HUES64 (cell line): ENCODE data around the gene CD163L1.
"Not testable (repeated sequence)": the region's sequence is repeated elsewhere in the genome, so short reads cannot be mapped to it uniquely, and the experiment has no call there.

Source experiments
- H3K27ac ChIP-seq: 2 replicates; pipeline ENCODE4 v1.7.0; 2013; ENCODE audit warnings: low read depth, low read length, inconsistent platforms
- H3K27me3 ChIP-seq: 2 replicates; pipeline ENCODE4 v1.6.1; 2013; ENCODE audit warnings: mild to moderate bottlenecking, low read length; ENCODE audit not compliant: insufficient read depth
- H3K36me3 ChIP-seq: 2 replicates; pipeline ENCODE4 v1.6.1; 2013; ENCODE audit warnings: mild to moderate bottlenecking, low read length; ENCODE audit not compliant: insufficient read depth
- H3K4me1 ChIP-seq: 2 replicates; pipeline ENCODE4 v1.6.1; 2013; ENCODE audit warnings: mild to moderate bottlenecking, low read length, moderate library complexity; ENCODE audit not compliant: insufficient read depth
- H3K4me3 ChIP-seq: 2 replicates; pipeline ENCODE4 v1.5.1; 2013; ENCODE audit warnings: mild to moderate bottlenecking, low read length, moderate library complexity
- H3K9ac ChIP-seq: 2 replicates; pipeline ENCODE4 v1.6.1; 2013; ENCODE audit warnings: mild to moderate bottlenecking, low read depth, low read length
- H3K9me3 ChIP-seq: 2 replicates; pipeline ENCODE4 v1.6.1; 2013; ENCODE audit warnings: low read depth, low read length; ENCODE audit not compliant: insufficient read depth
- WGBS: fragments of 150-250, 120-280 bp; methylation state at CpG from one replicate; pipeline ENCODE4 v1.1.7; 2013; ENCODE audit warnings: missing lambda C conversion rate; 5-methylcytosine and 5-hydroxymethylcytosine counted together

The CD163L1 gene

DNA sequence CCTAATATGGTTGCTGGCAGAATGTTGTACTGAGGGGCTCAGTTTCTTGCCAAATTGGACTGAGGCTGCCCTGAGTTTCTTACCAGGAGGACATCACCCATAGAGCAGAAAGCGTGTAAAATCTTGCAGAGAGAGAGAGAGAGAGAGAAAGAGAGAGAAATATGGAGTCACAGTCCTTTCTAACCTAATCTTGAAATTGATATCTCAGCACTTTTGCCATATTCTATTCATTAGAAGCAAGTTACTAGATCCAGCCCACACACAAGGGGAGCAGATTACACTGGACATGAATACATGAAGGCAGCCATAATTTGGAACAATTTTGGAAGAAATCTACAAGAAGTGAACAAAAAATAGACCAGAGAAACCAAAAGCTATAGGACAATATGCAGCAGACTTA lies 4.1 kb upstream of the CD163L1 start:
- Histone ChIP-seq H3K27me3 (no peaks in the 10 kb centered on the region), H3K4me1 (no peaks in the 10 kb centered on the region), H3K4me3 (no peak overlapping the region), H3K9ac (no peak overlapping the region), H3K36me3 (no peaks in the 10 kb centered on the region), H3K9me3 (no peaks in the 10 kb centered on the region), H3K27ac (no peak overlapping the region)
- WGBS, result 91% methylated on average over 1 of the region's 1 CpG

- Histone ChIP-seq H3K36me3 (no peaks in the 10 kb centered on the region), H3K9me3 (no peaks in the 10 kb centered on the region), H3K27ac (no peak overlapping the region), H3K9ac (no peak overlapping the region), H3K4me3 (no peak overlapping the region), H3K4me1 (no peaks in the 10 kb centered on the region), H3K27me3 (peaks cover 14% of the 10 kb centered on the region)
- 96% methylated on average over 4 of the region's 4 CpGs for WGBS
Observed at GRCh38 chr12:7444537-7444936, 584 bp upstream of the CD163L1 start.

DNA sequence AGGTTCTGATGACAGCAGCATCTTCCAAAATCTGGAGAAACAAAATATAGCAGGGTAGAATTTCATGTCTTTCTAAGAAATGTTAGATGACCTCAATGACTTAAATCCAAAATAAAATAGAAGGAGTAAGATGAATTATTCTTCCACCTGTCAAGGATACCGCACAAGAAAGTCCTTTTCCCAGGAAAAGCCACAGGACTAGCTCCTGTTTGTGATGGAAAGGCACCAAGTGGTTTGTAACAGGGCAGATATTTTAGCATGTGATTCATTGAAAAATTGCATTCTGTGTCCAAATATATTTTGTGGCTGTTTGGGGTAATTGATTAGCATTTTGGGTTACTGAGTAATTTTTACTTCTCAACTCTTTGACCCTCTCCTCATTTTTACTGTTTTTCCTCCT lies 2.7 kb downstream of the CD163L1 start:
- Histone ChIP-seq H3K9ac (no peak overlapping the region), H3K27me3 (peaks cover 14% of the 10 kb centered on the region), H3K4me1 (no peaks in the 10 kb centered on the region), H3K36me3 (no peaks in the 10 kb centered on the region), H3K27ac (no peak overlapping the region), H3K9me3 (no peaks in the 10 kb centered on the region), H3K4me3 (no peak overlapping the region)
- 96% methylated on average over 1 of the region's 1 CpG for WGBS

GRCh38 chr12:7439579-7440505 lies 4.1 kb downstream of the CD163L1 start:
- no peaks in the 10 kb centered on the region for H3K4me1 ChIP-seq
- H3K27me3 ChIP-seq, result peaks cover 14% of the 10 kb centered on the region
- H3K36me3 ChIP-seq, result no peaks in the 10 kb centered on the region
- peak overlapping the region; percentile 43 for H3K4me3 ChIP-seq
- H3K9ac ChIP-seq, result peak overlapping the region; percentile 65
- H3K9me3 ChIP-seq, result no peaks in the 10 kb centered on the region
- 8% methylated on average over 81 of the region's 84 CpGs for WGBS
- peak overlapping the region; percentile 62; the same call in 1 of the 2 replicates for H3K27ac ChIP-seq

DNA sequence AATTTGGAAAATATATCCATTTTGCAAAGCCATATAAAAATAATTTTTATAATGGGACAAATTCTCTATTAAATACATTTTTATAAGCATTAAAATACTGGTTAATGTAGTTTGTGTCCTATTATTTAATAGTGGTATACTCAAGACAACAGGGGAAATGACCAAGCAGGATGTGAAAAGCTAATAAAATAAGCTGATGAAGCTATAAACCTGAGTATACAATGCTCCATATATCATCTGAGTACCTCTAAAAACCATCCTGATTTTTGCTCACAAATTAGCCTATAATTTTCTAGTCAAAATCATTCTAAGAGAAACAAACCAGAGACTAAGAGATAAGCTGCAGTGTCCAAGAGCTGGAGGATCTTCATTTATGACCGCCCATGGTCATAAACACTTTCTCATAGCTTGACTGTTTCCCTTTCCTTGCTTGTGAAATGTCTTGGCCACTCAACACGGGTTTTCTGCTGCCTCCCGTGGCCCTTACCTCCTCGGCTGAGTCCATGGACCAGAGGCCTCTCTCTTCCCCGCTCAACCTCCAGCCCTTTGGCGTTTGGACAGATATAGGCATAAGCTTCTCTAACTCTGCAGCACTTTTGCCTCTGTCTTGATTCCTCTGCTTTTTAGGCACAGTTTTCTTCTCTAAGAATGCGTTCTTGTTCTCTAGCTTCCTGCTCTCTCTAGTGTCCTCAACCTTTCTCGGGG lies 5.5 kb downstream of the CD163L1 start:
- H3K9me3 ChIP-seq, H3K9ac ChIP-seq, H3K27ac ChIP-seq, H3K4me1 ChIP-seq, H3K4me3 ChIP-seq, H3K36me3 ChIP-seq: not testable (repeated sequence)
- H3K27me3 ChIP-seq, result peaks cover 14% of the 10 kb centered on the region
- WGBS, result 90% methylated on average over 8 of the region's 8 CpGs

DNA sequence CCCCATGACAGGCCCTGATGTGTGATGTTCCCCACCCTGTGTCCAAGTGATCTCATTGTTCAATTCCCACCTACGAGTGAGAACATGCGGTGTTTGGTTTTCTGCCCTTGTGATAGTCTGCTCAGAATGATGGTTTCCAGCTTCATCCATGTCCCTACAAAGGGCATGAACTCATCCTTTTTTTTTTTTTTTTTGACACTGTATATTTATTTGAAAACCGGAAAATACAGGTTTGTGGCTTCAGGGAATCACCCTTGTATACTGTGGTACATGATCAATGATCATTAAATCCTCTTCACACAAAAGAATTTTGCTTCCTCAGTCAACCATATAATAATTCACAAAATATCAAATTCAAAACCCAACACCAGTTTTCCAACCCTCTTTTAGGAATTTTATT lies 6.5 kb downstream of the CD163L1 start:
- H3K4me3 ChIP-seq, H3K4me1 ChIP-seq, H3K9ac ChIP-seq, H3K9me3 ChIP-seq, H3K36me3 ChIP-seq, H3K27ac ChIP-seq: not testable (repeated sequence)
- whole genome bisulfite sequencing, result 100% methylated on average over 2 of the region's 3 CpGs
- H3K27me3 ChIP-seq, result peaks cover 11% of the 10 kb centered on the region; the same call in 1 of the 2 replicates

DNA sequence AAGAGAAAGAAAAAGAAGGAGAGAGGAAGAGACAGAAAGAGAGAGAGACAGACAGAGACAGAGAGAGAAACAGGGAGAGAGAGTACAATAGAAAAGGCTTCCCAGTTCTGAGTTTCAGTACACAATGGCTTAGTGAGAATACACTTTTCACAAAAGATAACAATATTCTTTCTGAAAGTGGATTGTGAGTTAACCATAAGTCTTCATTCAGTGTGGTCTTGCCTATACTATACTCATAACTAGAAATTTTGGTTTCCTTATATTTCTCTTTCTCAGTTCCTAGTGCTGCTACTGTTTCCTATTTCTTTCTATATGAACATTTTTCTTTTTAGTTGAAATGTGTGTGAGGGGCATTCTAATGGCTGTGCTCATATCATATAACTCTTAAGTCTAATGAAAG lies 9.3 kb downstream of the CD163L1 start:
- Histone ChIP-seq H3K4me3 (no peak overlapping the region), H3K27me3 (no peaks in the 10 kb centered on the region), H3K4me1 (peaks cover 11% of the 10 kb centered on the region), H3K9me3 (no peaks in the 10 kb centered on the region), H3K36me3 (no peaks in the 10 kb centered on the region), H3K9ac (no peak overlapping the region), H3K27ac (no peak overlapping the region)

DNA sequence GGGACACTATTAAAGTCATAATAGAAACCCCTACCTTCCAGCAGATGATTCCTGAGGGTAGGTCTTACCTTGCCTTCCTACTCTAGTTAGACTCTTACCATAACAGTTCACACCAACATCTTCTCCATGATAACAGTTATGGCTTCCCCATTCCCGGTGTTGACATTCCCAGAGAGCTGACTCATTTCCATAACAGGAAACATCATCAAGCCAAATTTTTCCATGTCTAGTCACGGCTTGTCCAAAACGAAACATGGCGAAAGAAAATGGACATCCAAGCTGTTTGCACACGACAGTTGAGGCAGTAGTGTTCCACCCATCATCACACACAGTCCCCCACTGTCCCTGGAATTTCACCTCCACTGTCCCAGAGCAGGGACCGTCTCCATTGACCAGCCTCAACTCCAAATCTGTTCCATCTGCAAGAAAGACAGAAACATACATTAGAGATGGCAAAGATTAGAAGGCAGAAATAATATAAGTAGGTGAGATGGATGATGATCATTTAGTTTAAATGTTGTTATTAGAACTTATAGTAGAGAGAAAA lies 10.6 kb downstream of the CD163L1 start:
- Histone ChIP-seq H3K27ac (no peak overlapping the region), H3K36me3 (no peaks in the 10 kb centered on the region), H3K9me3 (no peaks in the 10 kb centered on the region), H3K27me3 (no peaks in the 10 kb centered on the region), H3K4me1 (peaks cover 11% of the 10 kb centered on the region), H3K9ac (no peak overlapping the region), H3K4me3 (no peak overlapping the region)
- WGBS, result 91% methylated on average over 6 of the region's 6 CpGs

DNA sequence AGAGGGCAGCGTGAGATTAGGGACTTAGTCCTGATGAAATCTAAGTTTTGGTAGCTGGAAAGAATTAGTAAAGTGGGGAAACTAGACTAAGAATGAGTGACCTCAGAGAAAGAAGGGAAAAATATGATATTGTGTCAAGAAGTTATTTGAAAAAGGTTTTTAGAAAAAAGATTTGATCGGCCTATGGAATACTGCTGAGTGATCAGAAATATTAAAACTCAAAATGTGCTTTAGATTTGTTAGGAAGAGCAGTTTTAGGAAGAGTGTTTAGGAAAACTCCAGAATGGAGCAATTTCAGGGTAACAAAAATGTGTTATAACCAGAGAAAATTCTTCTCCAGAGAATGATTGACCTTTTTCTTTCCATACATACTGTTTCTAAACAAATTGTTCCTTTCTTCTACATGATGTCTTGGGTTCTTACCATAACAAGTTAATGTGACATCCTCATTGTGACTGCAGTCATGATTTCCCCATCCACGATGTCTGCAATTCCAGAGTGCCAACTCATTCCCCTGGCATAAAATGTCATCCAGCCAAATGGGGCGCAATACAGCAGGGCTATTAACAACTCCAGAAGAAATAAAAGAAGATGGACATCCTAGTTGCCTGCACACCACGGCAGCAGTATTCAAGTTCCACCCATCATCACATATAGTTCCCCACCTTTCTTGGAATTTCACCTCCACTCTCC lies 11.8 kb downstream of the CD163L1 start:
- Histone ChIP-seq H3K36me3 (no peaks in the 10 kb centered on the region), H3K9me3 (no peaks in the 10 kb centered on the region), H3K9ac (no peak overlapping the region), H3K27me3 (no peaks in the 10 kb centered on the region), H3K4me3 (no peak overlapping the region), H3K4me1 (peaks cover 11% of the 10 kb centered on the region), H3K27ac (no peak overlapping the region)
- 92% methylated on average over 5 of the region's 5 CpGs for whole genome bisulfite sequencing

DNA sequence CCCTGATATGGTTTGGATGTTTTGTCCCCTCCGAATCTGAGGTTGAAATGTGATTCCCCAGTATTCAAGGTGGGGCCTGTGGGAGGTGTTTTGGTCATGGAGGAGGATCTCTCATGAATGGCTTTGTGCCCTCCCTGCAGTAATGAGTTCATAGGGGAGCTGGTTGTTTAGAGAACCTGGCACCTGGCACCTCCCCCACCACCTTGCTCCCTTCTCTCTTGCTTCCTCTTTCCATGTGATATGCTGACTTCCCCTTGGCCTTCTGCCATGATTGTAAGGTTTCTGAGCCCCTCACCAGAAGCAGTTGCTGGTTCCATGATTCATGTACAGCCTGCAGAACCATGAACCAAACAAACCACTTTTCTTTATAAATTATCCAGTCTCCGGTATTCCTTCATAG lies 32.6 kb downstream of the CD163L1 start:
- no peaks in the 10 kb centered on the region for H3K9me3 ChIP-seq
- peaks cover 10% of the 10 kb centered on the region for H3K4me1 ChIP-seq
- H3K36me3 ChIP-seq, result no peaks in the 10 kb centered on the region
- H3K4me3 ChIP-seq, result no peak overlapping the region
- no peaks in the 10 kb centered on the region for H3K27me3 ChIP-seq
- H3K9ac ChIP-seq, result no peak overlapping the region
- 86% methylated on average over 2 of the region's 2 CpGs for WGBS
- H3K27ac ChIP-seq, result no peak overlapping the region

GRCh38 chr12:7404275-7404674 lies 39.7 kb downstream of the CD163L1 start:
- Histone ChIP-seq H3K27me3 (no peaks in the 10 kb centered on the region), H3K9ac (no peak overlapping the region), H3K27ac (no peak overlapping the region), H3K9me3 (no peaks in the 10 kb centered on the region), H3K4me1 (no peaks in the 10 kb centered on the region), H3K4me3 (no peak overlapping the region), H3K36me3 (no peaks in the 10 kb centered on the region)
- no CpG with 5 or more reads among the region's 2 CpGs for WGBS
